A172 (cell line): ENCODE data around the gene WDR59. TPM values are rescaled to one million over a fixed set of nuclear protein-coding genes. Genes with fewer than 3 reads are reported as not detected.
"Not testable (repeated sequence)": the region's sequence is repeated elsewhere in the genome, so short reads cannot be mapped to it uniquely, and the experiment has no call there.

Source experiments
- DNase-seq: peaks from one replicate; pipeline ENCODE4 v3.0.0-alpha.2; 2015; ENCODE audit warnings: low spot score
- total RNA-seq: library from RNA; depleted of rRNA; stranded (reverse); fragments of >200 nt; shearing (Covaris generic); gene quantifications from 2 replicates; pipeline ENCODE4 v1.2.3, GENCODE V29; 2014; rRNA removed

WDR59 gene
- 8.9 and 17.2 TPM in 2 replicates for total RNA-seq

DNA sequence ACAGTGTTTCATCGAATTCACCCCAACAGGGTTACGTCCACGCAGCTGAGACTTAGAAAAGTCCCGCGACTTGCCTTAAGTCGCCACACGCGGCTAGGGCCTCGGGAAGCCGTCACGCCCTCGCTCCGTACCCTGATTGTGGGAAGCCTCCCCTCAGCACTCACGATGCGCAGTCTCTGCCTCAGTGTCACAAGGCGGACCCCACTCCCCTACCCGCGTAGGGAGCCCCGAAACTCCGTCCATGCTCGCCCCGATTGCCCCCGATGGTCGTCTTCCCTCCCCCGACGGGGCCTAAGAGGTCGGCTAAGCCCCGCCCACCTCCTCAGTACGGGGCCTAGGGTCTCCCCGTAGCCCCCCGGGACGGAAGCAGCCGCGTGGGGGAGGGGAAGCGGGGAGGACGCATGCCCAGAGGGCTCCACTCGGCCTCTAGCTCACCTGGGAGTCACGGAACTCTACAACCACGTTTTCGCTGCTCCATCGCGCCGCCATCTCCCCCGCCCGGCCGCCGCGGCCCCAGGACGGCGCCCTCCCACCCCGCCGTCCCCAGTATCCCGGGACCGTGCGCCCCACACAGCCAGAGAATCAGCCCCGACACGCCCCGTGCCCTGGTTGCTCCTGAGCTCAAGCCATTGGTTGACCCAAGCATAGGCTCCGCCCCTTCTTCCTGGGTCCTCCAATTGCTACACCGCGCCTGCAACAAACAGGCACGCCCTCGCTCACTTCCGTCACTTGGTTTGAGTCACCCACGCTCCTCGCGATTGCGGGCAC is at the start of gene WDR59:
Gene WDR59, minus strand, starts transcription at position 595 of the 768 bp plus-strand sequence. Its CDS starts 106 bp downstream, at position 489.
- DNase-seq: peak; percentile 100

- DNase-seq: no peak
Observed at GRCh38 chr16:75032655-75033054, 47.7 kb upstream of the WDR59 start.

GRCh38 chr16:75029854-75030253 is 44.9 kb upstream of the WDR59 start:
- peak; percentile 69 for DNase-seq

GRCh38 chr16:75028544-75029135 is 43.7 kb upstream of the WDR59 start:
- no peak for DNase-seq

DNA sequence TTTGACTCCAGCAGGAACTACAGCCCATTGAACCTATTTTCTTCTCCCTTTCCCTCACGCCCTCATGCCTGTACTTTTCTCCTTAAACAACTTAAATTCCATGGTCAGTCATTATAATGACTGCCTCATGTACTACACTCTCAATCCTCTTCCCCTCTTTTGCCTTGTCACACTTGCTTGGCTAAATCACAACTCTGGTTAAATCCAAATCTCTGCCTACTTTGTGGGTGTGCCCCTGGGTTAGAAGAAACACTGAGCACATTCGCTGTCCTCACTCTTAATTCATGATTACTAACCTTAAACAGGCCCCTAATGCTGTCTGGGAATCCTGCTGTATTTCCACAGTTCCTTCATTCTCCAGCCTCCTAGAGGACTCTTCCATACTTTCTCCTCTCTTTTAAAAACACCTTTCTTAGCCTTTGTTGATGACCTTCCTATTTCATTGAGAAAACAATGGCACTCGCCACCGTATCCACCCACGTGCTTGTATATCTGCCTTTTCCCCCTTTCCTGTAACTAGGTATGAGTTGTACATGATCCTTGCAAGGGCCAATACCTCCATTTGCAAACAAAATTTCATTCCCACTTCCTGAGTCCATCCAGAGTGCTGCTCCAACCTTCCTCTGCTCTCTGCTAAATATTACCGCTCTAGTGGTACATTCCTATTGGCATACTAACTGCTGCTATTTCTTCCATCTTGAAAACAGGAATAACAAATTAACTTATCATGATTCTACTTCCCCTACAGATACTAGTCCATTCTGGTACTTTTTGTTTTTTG is 42.8 kb upstream of the WDR59 start:
- no peak for DNase-seq

DNA sequence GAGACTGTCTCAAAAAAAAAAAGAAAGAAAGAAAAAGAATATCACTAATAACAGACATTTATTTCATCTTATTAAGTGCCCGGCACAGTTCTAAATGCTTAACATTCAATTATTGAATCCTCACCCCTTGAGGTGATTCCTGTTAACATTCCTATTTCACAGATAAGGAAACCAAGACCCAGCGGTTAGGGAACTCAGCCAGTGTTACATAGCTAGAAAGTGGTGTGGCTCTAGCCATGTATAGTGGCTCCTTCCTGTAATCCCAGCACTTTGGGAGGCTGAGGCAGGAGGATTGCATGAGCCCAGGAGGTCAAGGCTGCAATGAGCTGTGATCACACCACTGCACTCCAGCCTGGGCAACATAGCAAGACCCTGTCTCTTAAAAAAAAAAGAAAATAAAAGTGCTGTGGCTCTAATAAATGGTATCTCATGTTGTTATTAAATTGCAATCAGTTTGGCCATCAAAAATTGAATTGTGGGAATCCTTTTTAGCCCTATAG is 42.0 kb upstream of the WDR59 start:
- DNase-seq: no peak

GRCh38 chr16:75026239-75026891 is 41.4 kb upstream of the WDR59 start:
- peak; percentile 46 for DNase-seq

GRCh38 chr16:75025761-75026160 is 40.8 kb upstream of the WDR59 start:
- DNase-seq: no peak

GRCh38 chr16:75024594-75024993 is 39.7 kb upstream of the WDR59 start:
- no peak for DNase-seq

DNA sequence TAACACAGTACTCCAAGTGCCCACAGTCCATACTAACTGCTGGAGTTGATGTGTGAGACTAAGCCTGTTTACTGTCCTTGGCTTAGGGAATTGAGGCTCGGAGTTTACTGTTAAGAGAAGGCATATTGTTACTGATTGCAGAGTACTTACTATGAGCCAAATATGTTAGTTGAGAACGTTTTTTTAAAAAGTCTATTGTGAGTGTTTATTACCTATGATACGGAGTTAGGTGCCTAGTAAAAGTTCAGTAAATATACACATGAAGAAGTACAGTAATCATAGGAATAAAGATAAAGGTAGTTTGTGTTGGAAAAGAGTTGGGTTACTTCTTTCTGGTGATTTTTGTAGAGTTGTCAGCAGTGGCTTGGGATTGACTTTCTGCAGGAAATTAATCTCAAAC is 39.3 kb upstream of the WDR59 start:
- DNase-seq: no peak

DNA sequence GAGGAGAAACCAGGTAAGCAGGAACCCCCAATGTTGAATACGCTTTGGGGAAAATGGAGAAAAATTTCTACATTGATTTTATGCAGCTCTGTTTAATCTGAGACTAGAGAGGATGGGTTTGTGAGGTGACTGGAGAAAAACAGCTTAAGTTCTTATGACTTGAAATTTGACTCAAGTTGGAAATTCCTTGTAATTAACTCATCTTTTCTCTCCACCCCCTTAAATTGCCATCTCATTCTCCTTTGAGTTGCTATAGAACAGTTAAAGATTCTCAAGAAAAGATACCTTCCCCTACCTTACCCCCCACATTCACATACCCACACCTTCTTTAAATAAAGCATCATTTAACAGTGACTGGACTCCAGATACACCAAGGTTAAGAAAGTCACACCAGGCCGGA is 38.1 kb upstream of the WDR59 start:
- DNase-seq: no peak

- DNase-seq: no peak
Observed at GRCh38 chr16:75022567-75022966, 37.6 kb upstream of the WDR59 start.

- no peak for DNase-seq
Observed at GRCh38 chr16:75021410-75021809, 36.5 kb upstream of the WDR59 start.

GRCh38 chr16:75019586-75019985 is 34.7 kb upstream of the WDR59 start:
- no peak for DNase-seq

- no peak for DNase-seq
Observed at GRCh38 chr16:75019007-75019406, 34.1 kb upstream of the WDR59 start.

DNA sequence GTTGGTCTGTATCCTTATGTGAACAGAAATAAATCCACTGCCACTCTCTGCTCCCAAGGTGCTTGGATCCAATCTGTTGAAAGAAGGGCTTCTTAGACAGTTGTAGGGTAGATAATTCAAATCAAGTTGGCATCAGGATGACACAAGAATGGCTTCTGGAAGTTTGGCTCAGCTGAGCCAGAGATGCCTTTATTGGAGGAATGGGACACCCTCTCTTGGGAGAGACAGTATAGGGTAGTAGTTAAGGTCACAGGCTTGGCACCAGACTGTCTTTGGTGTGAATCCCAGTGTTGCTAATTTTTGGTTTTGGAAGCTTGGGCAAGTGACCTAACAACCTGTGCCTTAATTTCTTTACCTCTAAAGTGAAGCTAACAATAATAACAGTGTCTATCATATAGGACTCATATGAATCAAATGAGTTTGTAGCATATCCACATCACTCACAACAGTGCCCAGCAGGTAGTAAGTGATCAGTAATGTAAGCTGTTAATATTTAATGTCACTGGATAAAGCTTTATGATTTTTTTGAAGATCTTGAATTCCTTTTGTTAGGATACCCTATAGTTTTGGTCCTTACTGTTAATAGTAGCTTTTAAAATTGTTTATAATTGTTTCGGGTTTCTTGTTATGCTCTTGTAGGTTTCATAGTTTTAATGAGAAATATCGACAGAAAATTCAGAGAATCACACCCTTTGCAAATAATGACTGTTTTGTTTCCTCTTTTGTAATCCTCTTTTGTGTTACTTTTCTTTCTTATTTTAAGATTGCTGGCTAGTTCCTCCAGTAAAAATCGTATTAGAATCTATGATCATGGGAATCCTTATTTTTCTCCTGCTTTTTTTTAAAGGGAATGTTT is 33.0 kb upstream of the WDR59 start:
- no peak for DNase-seq

GRCh38 chr16:75016451-75017081 is 31.6 kb upstream of the WDR59 start:
- DNase-seq: not testable (repeated sequence)

GRCh38 chr16:75014318-75014717 is 29.4 kb upstream of the WDR59 start:
- DNase-seq: no peak

GRCh38 chr16:75013123-75013522 is 28.2 kb upstream of the WDR59 start:
- not testable (repeated sequence) for DNase-seq

DNA sequence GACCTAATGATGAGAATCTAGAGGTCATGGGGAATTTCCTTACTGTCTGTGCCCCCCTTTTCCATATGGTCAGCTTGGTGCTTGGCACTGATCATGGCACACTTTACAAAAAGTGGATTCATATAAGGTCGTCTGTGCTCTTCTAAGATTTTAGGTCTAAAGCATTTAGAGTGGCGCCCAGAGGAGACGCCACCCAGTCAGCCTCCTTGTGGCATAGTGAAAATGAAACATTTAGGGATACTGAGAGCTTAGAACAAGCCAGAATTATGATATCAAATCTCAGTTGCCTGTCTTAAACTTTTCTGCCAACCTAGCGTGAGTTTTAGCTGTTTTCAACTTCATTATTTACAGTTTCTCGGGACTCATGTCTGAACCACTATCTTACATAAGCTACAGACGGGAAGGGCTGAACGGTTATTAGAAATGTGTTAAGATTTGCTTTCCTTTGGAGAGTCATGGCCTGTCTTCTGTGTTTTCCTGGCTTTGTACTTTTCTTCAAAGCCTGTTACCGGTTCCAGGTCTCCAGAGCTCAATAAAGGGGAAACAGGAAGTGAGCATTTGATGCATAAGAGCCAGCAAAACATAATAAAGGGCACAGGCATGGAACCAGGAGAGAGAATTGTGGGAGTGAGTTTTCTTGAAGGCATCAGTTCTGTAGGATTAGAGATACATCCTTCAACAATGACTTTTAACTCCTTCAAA is 27.6 kb upstream of the WDR59 start:
- DNase-seq: no peak
